ENCODE data around the gene CYP2B6.

- TF ChIP-seq, protein P1, sequence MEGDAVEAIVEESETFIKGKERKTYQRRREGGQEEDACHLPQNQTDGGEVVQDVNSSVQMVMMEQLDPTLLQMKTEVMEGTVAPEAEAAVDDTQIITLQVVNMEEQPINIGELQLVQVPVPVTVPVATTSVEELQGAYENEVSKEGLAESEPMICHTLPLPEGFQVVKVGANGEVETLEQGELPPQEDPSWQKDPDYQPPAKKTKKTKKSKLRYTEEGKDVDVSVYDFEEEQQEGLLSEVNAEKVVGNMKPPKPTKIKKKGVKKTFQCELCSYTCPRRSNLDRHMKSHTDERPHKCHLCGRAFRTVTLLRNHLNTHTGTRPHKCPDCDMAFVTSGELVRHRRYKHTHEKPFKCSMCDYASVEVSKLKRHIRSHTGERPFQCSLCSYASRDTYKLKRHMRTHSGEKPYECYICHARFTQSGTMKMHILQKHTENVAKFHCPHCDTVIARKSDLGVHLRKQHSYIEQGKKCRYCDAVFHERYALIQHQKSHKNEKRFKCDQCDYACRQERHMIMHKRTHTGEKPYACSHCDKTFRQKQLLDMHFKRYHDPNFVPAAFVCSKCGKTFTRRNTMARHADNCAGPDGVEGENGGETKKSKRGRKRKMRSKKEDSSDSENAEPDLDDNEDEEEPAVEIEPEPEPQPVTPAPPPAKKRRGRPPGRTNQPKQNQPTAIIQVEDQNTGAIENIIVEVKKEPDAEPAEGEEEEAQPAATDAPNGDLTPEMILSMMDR (IDR thresholded peaks at IDR 0.05), result no peak
- no peak for TF ChIP-seq POLR2A (IDR thresholded peaks at IDR 0.05)
Measured at GRCh38 chr19:41030651-41031050, 39.6 kb downstream of the CYP2B6 start.

Measured in sigmoid colon (tissue), 3 donors.